HG03039 (cell line): ENCODE measurements around the gene ADAP1.
A peak's percentile ranks its signal among the peaks of the same experiment; 100 is the strongest.

Source experiments
- ATAC-seq: cut with Tn5 transposase; IDR thresholded peaks from one replicate; pipeline ENCODE4 v1.9.1; 2021; ENCODE audit warnings: mild to moderate bottlenecking, moderate library complexity; ENCODE audit not compliant: unreplicated experiment

Gene ADAP1

DNA sequence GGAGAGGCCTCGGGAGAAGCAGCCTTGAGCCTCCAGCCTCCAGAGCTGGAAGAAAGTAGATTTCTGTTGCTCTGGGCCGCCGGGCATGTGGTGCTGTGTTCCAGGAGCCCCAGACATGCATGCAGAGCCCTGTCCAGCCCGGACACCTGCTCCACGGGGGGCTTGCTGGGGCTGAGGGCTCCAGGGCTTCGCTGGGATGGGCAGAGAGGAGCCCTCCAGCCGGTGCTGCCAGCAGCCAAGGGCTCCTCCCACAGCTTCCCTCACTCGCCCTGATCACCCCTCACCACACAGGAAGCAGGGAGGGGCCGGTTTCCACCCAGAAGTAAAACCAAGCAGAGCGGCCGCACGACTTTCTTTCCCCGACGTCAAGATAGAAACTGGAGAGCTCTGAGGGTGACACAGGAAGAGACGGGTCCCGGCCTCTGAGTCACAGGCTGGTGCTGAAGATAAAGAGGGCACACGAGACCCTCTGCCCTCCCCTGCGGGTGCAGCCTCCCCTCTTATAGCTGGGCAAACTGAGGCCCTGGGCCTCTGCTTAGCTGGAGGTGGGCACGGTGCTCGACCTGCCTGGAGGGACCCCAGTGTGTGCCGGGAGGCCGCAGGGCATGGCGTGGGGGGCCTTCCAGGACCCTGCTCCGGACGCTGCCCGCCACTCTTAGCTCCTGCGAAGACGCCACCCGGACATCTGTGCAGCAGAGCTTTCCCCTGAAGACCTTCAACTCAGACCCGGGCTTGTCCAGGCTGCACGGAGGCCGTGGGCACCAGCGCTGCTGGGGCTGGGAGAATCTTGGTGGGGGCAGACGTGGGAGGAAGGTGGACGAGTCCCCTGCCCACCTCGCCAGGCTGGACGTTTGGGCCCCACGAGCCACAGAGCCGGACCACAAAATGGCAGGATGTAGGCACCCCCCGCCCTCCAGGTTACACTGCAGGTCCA lies 31.1 kb downstream of the ADAP1 start:
- peak; percentile 69 for ATAC-seq

- ATAC-seq = no peak
These were observed 32.0 kb downstream of the ADAP1 start for GRCh38 chr7:922334-923107.

GRCh38 chr7:921581-922333 lies 32.7 kb downstream of the ADAP1 start:
- ATAC-seq = no peak

DNA sequence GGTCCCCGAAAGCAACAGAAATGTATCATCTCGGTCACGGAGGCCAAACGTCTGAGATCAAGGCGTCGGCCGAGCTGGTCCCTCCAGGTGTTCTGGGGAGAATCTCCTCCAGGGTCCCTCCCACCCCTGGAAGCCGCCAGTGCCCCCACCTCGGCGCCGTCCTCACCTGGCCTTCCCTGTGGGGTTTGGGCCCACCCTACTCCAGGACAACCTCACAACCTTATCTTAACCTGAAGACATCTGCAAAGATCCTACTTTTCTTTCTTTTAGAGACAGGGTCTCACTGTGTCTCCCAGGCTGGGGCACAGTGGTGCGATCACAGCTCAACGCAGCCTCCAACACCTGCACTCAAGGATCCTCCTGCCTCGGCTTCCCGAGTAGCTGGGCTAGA lies 33.4 kb downstream of the ADAP1 start:
- ATAC-seq = no peak

DNA sequence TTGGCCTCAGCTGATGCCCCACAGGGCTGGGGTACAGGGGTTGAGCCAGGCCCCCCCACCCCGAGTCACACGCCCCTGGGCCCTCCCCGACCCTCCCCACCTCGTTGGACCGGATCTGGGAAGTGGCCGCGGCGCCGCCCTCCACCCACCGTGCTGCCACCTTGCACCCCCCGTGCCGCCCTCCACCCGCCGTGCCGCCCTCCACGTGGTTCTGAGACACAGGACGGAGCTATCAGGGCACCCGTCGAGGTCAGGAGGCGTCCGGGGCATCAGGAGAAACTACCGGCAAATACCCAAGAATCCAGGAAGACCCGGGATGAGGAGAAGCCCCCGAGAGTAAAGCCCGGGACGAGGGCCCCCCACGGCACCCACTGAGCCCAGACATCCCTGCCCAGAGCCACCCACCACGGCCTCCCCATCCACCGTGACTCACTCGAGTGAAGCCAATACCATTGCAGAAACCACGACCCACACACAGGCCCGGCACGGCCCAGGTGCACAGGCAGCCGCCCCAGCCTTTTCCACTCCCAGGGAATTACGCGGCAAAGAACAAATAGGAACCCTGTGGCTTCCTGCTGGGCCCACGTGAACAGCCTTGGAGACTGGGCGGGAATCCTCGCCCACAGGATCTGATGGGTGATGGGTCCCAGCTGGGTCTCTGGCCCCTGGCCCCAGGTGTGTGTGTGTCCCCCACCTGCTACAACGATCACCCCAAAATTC lies 34.0 kb downstream of the ADAP1 start:
- no peak for ATAC-seq

- no peak for ATAC-seq
These were observed 34.5 kb downstream of the ADAP1 start for GRCh38 chr7:919924-920341.

DNA sequence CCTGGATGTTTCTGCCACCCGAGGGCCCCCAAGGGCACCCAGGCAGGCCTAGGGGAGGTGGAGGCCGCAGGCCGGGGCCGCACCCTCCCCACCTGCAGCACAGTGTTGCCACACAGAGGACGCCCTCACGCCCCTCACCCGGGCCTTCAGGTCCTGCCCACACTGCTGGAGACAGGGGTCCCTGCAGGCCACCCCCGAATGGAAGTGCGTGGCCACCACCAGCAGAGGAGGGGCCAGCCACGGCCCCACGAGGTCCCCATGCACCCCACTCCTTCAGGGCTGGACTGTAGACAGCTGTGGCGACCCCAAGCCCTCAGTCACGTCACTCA lies 35.4 kb downstream of the ADAP1 start:
- ATAC-seq = no peak

DNA sequence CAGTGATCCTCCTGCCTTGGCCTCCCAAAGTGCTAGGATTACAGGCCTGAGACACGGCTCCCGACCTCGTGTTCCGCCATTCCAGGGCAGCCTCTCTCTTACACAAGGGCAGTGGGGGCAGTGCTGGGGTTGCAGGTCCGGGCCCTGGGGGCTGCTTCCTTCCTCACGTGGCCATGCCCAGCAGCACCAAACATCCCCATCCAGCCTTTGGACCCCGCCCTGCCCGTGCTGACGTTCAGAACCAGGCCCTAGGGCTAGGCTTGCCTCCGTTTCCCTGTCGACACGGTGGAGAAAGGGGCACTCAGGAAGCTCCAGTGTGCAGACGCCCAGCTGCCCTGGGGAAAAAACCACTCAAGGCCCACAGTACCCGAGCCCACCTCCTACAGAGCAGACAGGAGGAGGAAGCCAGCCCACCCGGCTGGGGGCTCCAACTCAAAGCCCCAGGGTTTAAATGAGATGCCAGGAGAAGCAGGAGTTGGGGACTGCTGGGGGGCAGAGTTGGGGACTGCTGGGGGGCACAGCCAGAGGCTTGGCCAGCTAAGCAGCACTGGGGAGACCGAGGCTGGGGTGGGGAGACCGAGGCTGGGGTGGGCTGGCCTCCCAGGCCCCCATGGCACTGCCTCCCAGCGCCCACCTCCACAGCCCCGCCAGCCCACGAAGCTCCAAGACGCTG lies 35.9 kb downstream of the ADAP1 start:
- no peak for ATAC-seq

- ATAC-seq = no peak
These were observed 36.4 kb downstream of the ADAP1 start for GRCh38 chr7:918118-918425.

DNA sequence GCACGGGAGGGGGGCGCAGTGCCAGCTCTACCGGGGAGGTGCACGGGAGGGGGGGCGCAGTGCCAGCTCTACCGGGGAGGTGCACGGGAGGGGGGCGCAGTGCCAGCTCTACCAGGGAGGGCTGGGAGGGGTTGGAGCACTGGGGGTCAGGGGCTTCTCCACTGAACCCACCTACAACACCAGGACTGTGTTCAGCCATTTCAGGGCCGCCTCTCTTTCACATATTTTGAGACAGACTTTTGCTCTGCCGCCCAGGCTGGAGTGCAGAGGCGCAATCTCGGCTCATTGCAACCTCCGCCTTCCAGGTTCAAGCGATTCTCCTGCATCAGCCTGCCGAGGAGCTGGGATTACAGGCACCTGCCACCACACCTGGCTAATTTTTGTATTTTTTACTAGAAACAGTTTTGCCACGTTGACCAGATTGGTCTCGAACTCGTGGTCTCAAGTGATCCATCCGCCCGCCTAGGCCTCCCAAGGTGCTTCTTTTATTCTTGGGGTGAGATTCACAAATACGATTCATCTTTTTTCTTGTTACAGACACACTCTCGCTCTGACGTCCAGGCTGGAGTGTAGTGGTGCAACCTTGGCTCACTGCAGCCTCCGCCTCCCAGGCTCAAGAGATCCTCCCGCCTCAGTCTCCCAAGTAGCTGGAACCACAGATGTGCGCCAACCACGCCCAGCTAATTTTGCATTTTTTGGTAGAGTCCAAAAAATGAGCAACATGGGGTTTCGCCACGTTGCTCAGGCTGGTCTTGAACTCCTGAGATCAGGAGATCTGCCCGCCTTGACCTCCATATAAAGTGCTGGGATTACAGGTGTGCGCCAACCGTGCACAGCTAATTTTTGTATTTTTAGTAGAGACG lies 37.0 kb downstream of the ADAP1 start:
- no peak for ATAC-seq

DNA sequence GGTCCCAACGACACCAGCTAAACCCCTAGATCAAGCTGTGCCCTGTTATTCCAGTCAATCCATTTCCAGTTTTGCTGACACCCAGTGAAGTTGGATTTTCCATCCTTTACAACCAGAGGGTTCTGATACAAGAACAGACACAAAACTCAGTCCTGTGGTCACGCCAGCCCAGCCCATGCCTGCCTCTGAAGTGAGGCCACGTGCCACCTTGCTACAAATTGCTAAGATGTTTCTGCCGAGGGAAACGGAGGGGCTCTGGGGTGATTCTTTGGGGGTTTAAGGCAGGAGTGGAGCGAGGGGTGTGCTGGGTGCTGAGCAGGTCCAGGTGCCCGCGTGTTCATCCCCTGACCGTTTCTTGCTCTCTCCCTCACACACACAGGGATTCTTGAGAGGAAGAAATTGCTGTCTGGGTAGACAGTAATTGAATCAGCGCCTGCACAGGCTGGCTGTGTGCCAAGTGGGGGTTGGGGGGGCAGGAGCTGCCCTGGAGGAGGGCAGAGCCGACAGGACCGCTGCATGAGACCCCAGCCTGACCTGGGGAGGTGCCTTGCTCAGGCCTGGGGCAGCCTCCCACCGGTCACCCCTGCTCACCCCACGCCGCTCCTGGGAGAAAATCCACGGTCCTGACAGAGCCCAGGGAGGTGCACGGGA lies 38.1 kb downstream of the ADAP1 start:
- ATAC-seq = no peak

DNA sequence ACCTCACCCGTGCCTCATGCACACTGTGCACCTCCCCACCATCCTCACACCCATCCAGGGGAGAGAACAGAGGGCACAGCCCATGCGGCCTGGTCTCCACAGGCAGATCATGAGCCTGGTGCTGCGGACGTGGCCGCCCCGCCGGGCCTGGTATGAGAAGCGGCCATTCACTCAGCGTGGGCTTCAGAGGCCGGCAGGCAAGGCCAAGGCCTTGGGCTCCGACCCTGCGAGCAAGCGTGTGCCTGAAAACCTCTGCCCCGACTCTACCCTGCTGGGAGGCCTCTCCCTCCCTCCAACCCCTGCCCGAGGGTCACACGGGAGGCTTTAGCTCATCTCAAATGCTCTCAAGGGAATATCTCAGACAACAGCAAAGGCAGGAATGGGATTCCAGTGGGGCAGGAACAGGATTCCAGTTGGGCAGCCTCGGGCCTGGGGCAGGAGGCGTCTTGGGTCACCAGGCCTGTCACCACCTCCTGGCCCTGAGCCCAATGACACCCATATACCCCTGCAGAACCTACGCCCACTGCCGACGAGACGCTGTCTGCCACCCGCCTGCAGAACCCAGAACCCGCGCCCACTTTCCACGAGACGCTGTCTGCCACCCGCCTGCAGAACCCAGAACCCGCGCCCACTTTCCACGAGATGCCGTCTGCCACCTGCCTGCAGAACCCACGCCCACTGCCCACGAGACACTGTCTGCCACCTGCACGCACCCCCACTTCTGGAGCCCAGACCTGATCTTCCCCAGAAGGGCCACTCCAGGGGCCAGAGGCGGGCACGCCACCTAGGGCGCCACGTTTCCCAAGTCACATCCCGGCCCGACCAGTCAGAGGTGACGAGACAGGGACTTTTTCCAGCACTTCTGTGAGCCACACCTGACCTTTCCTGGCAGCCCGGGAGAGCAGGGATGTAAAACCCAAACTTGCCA lies 38.9 kb downstream of the ADAP1 start:
- no peak for ATAC-seq

GRCh38 chr7:914521-915194 lies 39.8 kb downstream of the ADAP1 start:
- no peak for ATAC-seq

- no peak for ATAC-seq
These were observed 40.6 kb downstream of the ADAP1 start for GRCh38 chr7:913736-914520.

DNA sequence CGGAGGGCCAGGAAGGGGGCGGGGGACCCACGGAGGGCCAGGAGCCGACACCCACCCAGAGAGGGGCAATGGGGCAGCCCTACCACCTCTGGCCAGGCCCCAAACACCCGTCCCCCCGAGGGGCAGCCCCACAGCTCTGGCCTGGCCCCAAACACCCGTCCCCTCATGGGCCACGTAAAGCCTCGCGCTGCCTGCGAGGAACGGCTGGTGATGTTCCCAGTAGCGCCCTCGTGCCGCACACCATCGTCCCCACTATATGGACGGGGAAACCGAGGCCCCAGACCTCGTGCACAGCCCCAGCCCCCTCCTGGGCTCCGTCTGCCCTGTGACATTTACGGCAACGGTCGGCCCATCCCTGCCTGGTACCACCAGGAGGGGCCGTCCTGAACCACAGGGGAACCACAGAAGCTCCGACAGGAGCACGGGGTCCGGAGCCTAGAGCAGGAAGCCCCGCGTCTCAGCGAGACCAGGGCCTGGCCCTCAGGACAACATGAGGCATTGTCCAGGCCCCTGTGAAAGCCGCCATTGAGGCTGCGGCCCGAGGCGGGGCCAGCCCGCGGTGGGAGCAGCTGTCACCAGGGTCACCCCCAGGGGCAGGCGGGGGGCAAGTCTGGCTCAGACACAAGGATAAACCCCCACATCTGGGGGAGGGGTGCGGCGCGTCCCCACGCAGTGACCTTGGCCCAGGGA lies 42.5 kb downstream of the ADAP1 start:
- ATAC-seq = no peak

GRCh38 chr7:910931-911431 lies 43.5 kb downstream of the ADAP1 start:
- ATAC-seq = no peak
